ENCODE measurements around the gene HEATR5A. TPM values are rescaled to one million over a fixed set of nuclear protein-coding genes. Genes with fewer than 3 reads are reported as not detected.
"Not testable (repeated sequence)": the region's sequence is repeated elsewhere in the genome, so short reads cannot be mapped to it uniquely, and the experiment has no call there.

HEATR5A gene
- total RNA-seq, 1 donor from 2014 or later, result 15.8 TPM

- FAIRE-seq, result no peak
- no peak overlapping the region for H3K4me3 ChIP-seq (ENCODE audit: low read depth, low read length)
- H3K36me3 ChIP-seq (ENCODE audit: control insufficient read depth, insufficient read depth, low read length), result no peaks in the 10 kb centered on the region
- no peak for TF ChIP-seq CTCF (IDR thresholded peaks at IDR 0.05; ENCODE audit: insufficient read depth, low read length, severe bottlenecking)
- no peaks in the 10 kb centered on the region for H3K27me3 ChIP-seq (ENCODE audit: control insufficient read depth, insufficient read depth, low read length)
- no peak for DNase-seq (ENCODE audit: low read depth)
Observed at GRCh38 chr14:31320922-31321766, 99.2 kb downstream of the HEATR5A start.

- FAIRE-seq, result no peak
- Histone ChIP-seq H3K27me3 (ENCODE audit: control insufficient read depth, insufficient read depth, low read length) (no peaks in the 10 kb centered on the region), H3K36me3 (ENCODE audit: control insufficient read depth, insufficient read depth, low read length) (no peaks in the 10 kb centered on the region), H3K4me3 (ENCODE audit: low read depth, low read length) (no peak overlapping the region)
- no peak for TF ChIP-seq CTCF (IDR thresholded peaks at IDR 0.05; ENCODE audit: insufficient read depth, low read length, severe bottlenecking)
- DNase-seq (ENCODE audit: low read depth), result no peak
Observed at GRCh38 chr14:31320216-31320615, 100.1 kb downstream of the HEATR5A start.

- DNase-seq (ENCODE audit: low read depth), result no peak
- Histone ChIP-seq H3K27me3 (ENCODE audit: control insufficient read depth, insufficient read depth, low read length) (no peaks in the 10 kb centered on the region), H3K4me3 (ENCODE audit: low read depth, low read length) (no peak overlapping the region), H3K36me3 (ENCODE audit: control insufficient read depth, insufficient read depth, low read length) (no peaks in the 10 kb centered on the region)
- TF ChIP-seq CTCF (IDR thresholded peaks at IDR 0.05; ENCODE audit: insufficient read depth, low read length, severe bottlenecking), result no peak
- FAIRE-seq, result no peak
Observed at GRCh38 chr14:31319701-31320100, 100.6 kb downstream of the HEATR5A start.

- no peak overlapping the region for H3K4me3 ChIP-seq (ENCODE audit: low read depth, low read length)
- peaks cover 2% of the 10 kb centered on the region for H3K36me3 ChIP-seq (ENCODE audit: control insufficient read depth, insufficient read depth, low read length)
- DNase-seq (ENCODE audit: low read depth) (no peak), FAIRE-seq (no peak)
- no peak for TF ChIP-seq CTCF (IDR thresholded peaks at IDR 0.05; ENCODE audit: insufficient read depth, low read length, severe bottlenecking)
- H3K27me3 ChIP-seq (ENCODE audit: control insufficient read depth, insufficient read depth, low read length), result no peaks in the 10 kb centered on the region
Observed at GRCh38 chr14:31312934-31313333, 107.4 kb downstream of the HEATR5A start.

- not testable (repeated sequence) for H3K27me3 ChIP-seq (ENCODE audit: control insufficient read depth, insufficient read depth, low read length); H3K4me3 ChIP-seq (ENCODE audit: low read depth, low read length); FAIRE-seq; DNase-seq (ENCODE audit: low read depth); H3K36me3 ChIP-seq (ENCODE audit: control insufficient read depth, insufficient read depth, low read length)
Observed at GRCh38 chr14:31312370-31312769, 108.0 kb downstream of the HEATR5A start.

GRCh38 chr14:31307618-31308017 is 112.7 kb downstream of the HEATR5A start:
- no peak overlapping the region for H3K4me3 ChIP-seq (ENCODE audit: low read depth, low read length)
- peaks cover 2% of the 10 kb centered on the region for H3K36me3 ChIP-seq (ENCODE audit: control insufficient read depth, insufficient read depth, low read length)
- H3K27me3 ChIP-seq (ENCODE audit: control insufficient read depth, insufficient read depth, low read length), result no peaks in the 10 kb centered on the region
- DNase-seq (ENCODE audit: low read depth) (no peak), FAIRE-seq (no peak)
- TF ChIP-seq CTCF (IDR thresholded peaks at IDR 0.05; ENCODE audit: insufficient read depth, low read length, severe bottlenecking), result no peak

Data from bronchial epithelial cell (primary cell).